ENCODE results near the gene C19orf33.

The C19orf33 gene

DNA sequence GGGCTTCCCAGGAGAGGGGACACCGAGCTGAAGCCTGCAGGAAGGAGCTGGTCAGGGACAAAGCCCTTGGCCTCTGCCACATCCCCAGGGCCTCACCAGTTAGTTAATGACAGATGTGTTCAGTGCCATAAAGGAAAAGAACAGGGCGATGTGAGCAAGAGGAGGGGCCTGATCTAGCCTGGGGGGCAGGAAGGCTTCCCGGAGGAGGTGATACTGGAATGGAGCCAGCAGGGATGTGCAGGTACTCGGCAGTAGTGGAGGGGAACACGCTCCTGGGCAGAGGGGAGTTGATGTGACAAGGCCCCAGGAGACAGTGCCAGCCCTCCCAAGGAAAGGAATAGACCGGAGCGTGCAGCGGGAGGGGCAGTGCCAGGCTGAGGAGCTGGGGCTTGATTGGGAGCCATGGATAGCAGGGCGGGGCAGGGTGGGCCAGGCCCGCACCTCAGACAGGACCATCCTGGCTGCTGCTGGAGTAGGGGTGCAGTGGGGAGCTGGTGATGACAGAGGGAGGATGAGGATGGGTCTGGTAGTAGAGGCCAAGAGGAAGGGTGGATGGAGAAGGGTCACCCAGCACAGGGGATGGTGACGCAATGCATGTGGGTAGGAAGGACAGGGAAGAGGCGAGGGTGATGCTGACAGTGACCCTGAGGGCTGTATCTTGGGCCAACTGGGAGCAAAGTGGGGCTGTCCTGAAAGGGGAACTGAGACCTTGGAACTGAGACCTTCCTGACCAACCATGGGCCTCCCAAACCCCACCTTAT, 4.1 kb downstream of the C19orf33 start:
- no peak overlapping the region for H3K4me2 ChIP-seq (ENCODE audit: low read depth, low read length, poor library complexity, severe bottlenecking)
- no peak overlapping the region for H3K9ac ChIP-seq (ENCODE audit: low read depth, low read length, poor library complexity, severe bottlenecking)
- TF ChIP-seq, protein P1, sequence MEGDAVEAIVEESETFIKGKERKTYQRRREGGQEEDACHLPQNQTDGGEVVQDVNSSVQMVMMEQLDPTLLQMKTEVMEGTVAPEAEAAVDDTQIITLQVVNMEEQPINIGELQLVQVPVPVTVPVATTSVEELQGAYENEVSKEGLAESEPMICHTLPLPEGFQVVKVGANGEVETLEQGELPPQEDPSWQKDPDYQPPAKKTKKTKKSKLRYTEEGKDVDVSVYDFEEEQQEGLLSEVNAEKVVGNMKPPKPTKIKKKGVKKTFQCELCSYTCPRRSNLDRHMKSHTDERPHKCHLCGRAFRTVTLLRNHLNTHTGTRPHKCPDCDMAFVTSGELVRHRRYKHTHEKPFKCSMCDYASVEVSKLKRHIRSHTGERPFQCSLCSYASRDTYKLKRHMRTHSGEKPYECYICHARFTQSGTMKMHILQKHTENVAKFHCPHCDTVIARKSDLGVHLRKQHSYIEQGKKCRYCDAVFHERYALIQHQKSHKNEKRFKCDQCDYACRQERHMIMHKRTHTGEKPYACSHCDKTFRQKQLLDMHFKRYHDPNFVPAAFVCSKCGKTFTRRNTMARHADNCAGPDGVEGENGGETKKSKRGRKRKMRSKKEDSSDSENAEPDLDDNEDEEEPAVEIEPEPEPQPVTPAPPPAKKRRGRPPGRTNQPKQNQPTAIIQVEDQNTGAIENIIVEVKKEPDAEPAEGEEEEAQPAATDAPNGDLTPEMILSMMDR (conservative IDR thresholded peaks at IDR 0.05; ENCODE audit: low read length): no peak
- TF ChIP-seq EZH2phosphoT487 (IDR thresholded peaks at IDR 0.05; ENCODE audit: borderline replicate concordance): no peak

DNA sequence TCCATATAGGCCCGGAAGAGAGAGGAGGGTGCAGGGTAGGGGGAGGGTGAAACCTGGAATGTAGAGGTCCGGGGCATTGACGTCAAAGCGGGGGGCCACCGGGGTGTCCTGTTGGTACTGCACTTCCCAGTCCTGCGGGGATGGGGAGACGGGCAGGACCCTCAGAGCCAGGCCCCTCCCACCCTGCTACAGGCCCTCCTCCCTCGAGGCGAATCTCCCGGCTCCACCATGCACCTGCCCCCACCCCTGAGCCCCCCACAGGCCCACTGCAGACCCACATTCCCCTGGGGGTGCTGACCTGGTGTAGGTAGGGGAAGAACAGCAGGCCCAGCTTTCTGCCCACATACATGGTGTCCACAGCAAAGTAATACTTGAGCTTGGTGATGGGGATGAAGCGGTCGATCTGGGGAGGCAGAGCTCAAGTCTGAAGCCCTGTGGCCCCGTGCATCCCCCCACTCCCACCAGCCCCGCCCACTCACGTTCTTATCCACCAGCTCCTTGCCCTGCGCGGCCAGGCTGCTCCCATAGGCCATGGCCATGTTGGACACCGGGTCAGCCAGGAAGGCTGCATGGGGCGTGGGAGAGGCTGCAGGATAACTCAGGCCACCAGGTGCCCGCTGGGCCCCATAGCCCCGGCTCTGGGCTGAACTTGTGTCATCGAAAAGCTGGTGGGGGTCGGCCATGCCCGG, 5.0 kb downstream of the C19orf33 start:
- TF ChIP-seq, protein P1 (conservative IDR thresholded peaks at IDR 0.05; ENCODE audit: low read length): no peak
- TF ChIP-seq EZH2phosphoT487 (IDR thresholded peaks at IDR 0.05; ENCODE audit: borderline replicate concordance): no peak
- Histone ChIP-seq H3K79me2 (ENCODE audit: insufficient read depth, low read length) (peaks cover 23% of the 10 kb centered on the region; the same call in 1 of the 2 replicates), H3K4me3 (ENCODE audit: low read length, poor library complexity, severe bottlenecking) (no peak overlapping the region), H3K27me3 (ENCODE audit: insufficient read depth, low read length, poor library complexity, severe bottlenecking) (no peaks in the 10 kb centered on the region), H2AFZ (ENCODE audit: low read length) (no peak overlapping the region), H3K4me2 (ENCODE audit: low read depth, low read length, poor library complexity, severe bottlenecking) (no peak overlapping the region), H3K9ac (ENCODE audit: low read depth, low read length, poor library complexity, severe bottlenecking) (no peak overlapping the region), H3K9me3 (ENCODE audit: insufficient read depth, low read depth, low read length) (no peaks in the 10 kb centered on the region), H4K20me1 (ENCODE audit: insufficient read depth, low read length, poor library complexity, severe bottlenecking) (peaks cover 5% of the 10 kb centered on the region), H3K36me3 (ENCODE audit: insufficient read depth, low read length) (peaks cover 19% of the 10 kb centered on the region; the same call in 1 of the 2 replicates), H3K4me1 (ENCODE audit: insufficient read depth, low read length, poor library complexity, severe bottlenecking) (peaks cover 5% of the 10 kb centered on the region), H3K9me2 (replicated peaks; ENCODE audit: low read depth, low read length) (no peaks in the 10 kb centered on the region), H3F3A (ENCODE audit: low read depth) (no peaks in the 10 kb centered on the region)

More for the DNA sequence above, 4.1 kb downstream of the C19orf33 start:
- no peak overlapping the region for H2AFZ ChIP-seq (ENCODE audit: low read length)
- peaks cover 17% of the 10 kb centered on the region; the same call in 1 of the 2 replicates for H3K79me2 ChIP-seq (ENCODE audit: insufficient read depth, low read length)
- peaks cover 25% of the 10 kb centered on the region; the same call in 1 of the 2 replicates for H3K36me3 ChIP-seq (ENCODE audit: insufficient read depth, low read length)
- peaks cover 5% of the 10 kb centered on the region for H4K20me1 ChIP-seq (ENCODE audit: insufficient read depth, low read length, poor library complexity, severe bottlenecking)
- no peaks in the 10 kb centered on the region for H3K9me2 ChIP-seq (replicated peaks; ENCODE audit: low read depth, low read length)
- H3K27me3 ChIP-seq (ENCODE audit: insufficient read depth, low read length, poor library complexity, severe bottlenecking): no peaks in the 10 kb centered on the region
- H3K4me1 ChIP-seq (ENCODE audit: insufficient read depth, low read length, poor library complexity, severe bottlenecking): peaks cover 5% of the 10 kb centered on the region
- no peaks in the 10 kb centered on the region for H3F3A ChIP-seq (ENCODE audit: low read depth)
- H3K9me3 ChIP-seq (ENCODE audit: insufficient read depth, low read depth, low read length): no peaks in the 10 kb centered on the region
- no peak overlapping the region for H3K4me3 ChIP-seq (ENCODE audit: low read length, poor library complexity, severe bottlenecking)

DNA sequence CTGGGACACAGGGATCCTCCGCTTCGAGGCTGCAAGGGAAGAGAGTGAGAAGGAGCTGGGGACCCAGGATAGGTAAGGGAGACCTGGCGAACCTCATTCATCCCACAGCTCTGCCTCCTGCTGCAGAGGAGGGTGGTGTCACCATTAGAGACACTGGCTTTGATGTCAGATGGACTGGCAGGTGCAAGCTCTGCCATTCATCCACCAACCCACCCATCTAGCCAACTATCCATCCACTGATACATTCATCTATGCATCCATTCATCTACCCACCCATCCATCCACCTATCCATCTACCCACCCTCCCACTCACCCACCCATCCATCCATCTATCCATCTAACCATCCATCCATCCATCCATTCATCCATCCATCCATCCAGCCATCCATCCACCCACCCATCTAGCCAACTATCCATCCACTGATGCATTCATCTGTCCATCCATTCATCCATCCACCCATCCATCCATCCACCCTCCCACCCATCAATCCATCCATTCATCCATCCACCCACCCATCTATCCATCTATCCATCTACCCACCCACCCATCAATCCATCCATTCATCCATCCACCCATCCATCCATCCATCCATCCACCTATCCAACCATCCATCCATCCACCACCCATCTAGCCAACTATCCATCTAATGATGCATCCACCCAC, 5.7 kb downstream of the C19orf33 start:
- TF ChIP-seq, protein P1 (conservative IDR thresholded peaks at IDR 0.05; ENCODE audit: low read length): no peak
- no peak for TF ChIP-seq EZH2phosphoT487 (IDR thresholded peaks at IDR 0.05; ENCODE audit: borderline replicate concordance)
- no peaks in the 10 kb centered on the region for H3K9me2 ChIP-seq (replicated peaks; ENCODE audit: low read depth, low read length)

More for the DNA sequence above, 5.7 kb downstream of the C19orf33 start:
- Histone ChIP-seq H3K4me2 (ENCODE audit: low read depth, low read length, poor library complexity, severe bottlenecking) (no peak overlapping the region), H3K9ac (ENCODE audit: low read depth, low read length, poor library complexity, severe bottlenecking) (no peak overlapping the region), H3K4me1 (ENCODE audit: insufficient read depth, low read length, poor library complexity, severe bottlenecking) (peaks cover 5% of the 10 kb centered on the region), H3K4me3 (ENCODE audit: low read length, poor library complexity, severe bottlenecking) (no peak overlapping the region), H3F3A (ENCODE audit: low read depth) (no peaks in the 10 kb centered on the region), H3K36me3 (ENCODE audit: insufficient read depth, low read length) (peaks cover 19% of the 10 kb centered on the region; the same call in 1 of the 2 replicates), H3K9me3 (ENCODE audit: insufficient read depth, low read depth, low read length) (no peaks in the 10 kb centered on the region), H2AFZ (ENCODE audit: low read length) (no peak overlapping the region), H3K27me3 (ENCODE audit: insufficient read depth, low read length, poor library complexity, severe bottlenecking) (no peaks in the 10 kb centered on the region), H3K79me2 (ENCODE audit: insufficient read depth, low read length) (peaks cover 29% of the 10 kb centered on the region), H4K20me1 (ENCODE audit: insufficient read depth, low read length, poor library complexity, severe bottlenecking) (peaks cover 5% of the 10 kb centered on the region)
